ENCODE data around the gene SRGAP3. TPM values are rescaled to one million over a fixed set of nuclear protein-coding genes. Genes with fewer than 3 reads are reported as not detected.

The SRGAP3 gene
- total RNA-seq, 1 experiment from 2014 or later: 17.9 TPM

GRCh38 chr3:8963137-8963853 is 286.2 kb downstream of the SRGAP3 start, which contains the start of gene RAD18 (continued):
- TF ChIP-seq CREB1 (CRISPR knock-in tag; IDR thresholded peaks at IDR 0.05) (peak; percentile 82), NFE2L1 (CRISPR knock-in tag; IDR thresholded peaks at IDR 0.05) (no peak), SOX15 (CRISPR knock-in tag; IDR thresholded peaks at IDR 0.05) (no peak), FOXJ3 (CRISPR knock-in tag; IDR thresholded peaks at IDR 0.05; ENCODE audit: borderline replicate concordance) (no peak), NFYB (CRISPR knock-in tag; conservative IDR thresholded peaks at IDR 0.05; ENCODE audit: low read depth) (no peak), MYBL2 (CRISPR knock-in tag; IDR thresholded peaks at IDR 0.05) (no peak), HMGA2 (CRISPR knock-in tag; IDR thresholded peaks at IDR 0.05) (no peak), HMGXB4 (CRISPR knock-in tag; IDR thresholded peaks at IDR 0.05) (no peak; the same call in 1 of the 2 replicates), SMAD3 (CRISPR knock-in tag; IDR thresholded peaks at IDR 0.05; ENCODE audit: borderline replicate concordance) (peak; percentile 24; the same call in 1 of the 2 replicates), JAZF1 (CRISPR knock-in tag; IDR thresholded peaks at IDR 0.05) (no peak), TEAD4 (CRISPR knock-in tag; IDR thresholded peaks at IDR 0.05) (no peak), NR2C2 (CRISPR knock-in tag; IDR thresholded peaks at IDR 0.05) (no peak), AR (CRISPR knock-in tag; IDR thresholded peaks at IDR 0.05) (no peak), ZSCAN18 (CRISPR knock-in tag; IDR thresholded peaks at IDR 0.05) (no peak), EMX1 (CRISPR knock-in tag; IDR thresholded peaks at IDR 0.05) (no peak), ZNF425 (CRISPR knock-in tag; conservative IDR thresholded peaks at IDR 0.05) (no peak), ATF1 (CRISPR knock-in tag; IDR thresholded peaks at IDR 0.05) (peak; percentile 53; the same call in 1 of the 2 replicates), STAT6 (CRISPR knock-in tag; conservative IDR thresholded peaks at IDR 0.05; ENCODE audit: low read depth) (no peak), GRHL2 (CRISPR knock-in tag; IDR thresholded peaks at IDR 0.05; ENCODE audit: insufficient replicate concordance, severe bottlenecking) (no peak), PRRX2 (CRISPR knock-in tag; IDR thresholded peaks at IDR 0.05) (no peak), CREM (CRISPR knock-in tag; IDR thresholded peaks at IDR 0.05) (peak; percentile 99), RELA (CRISPR knock-in tag; IDR thresholded peaks at IDR 0.05; ENCODE audit: borderline replicate concordance) (no peak), TCF7 (CRISPR knock-in tag; IDR thresholded peaks at IDR 0.05; ENCODE audit: low read depth) (no peak), ELF4 (CRISPR knock-in tag; IDR thresholded peaks at IDR 0.05; ENCODE audit: low read depth) (no peak), FOXK1 (CRISPR knock-in tag; IDR thresholded peaks at IDR 0.05) (peak; percentile 71; the same call in 1 of the 2 replicates), E2F1 (CRISPR knock-in tag; IDR thresholded peaks at IDR 0.05) (no peak)

Measured in WTC11 (cell line).